SK-N-DZ (cell line): ENCODE measurements around the gene PRKCQ.
"Not testable (repeated sequence)": the region's sequence is repeated elsewhere in the genome, so short reads cannot be mapped to it uniquely, and the experiment has no call there.

Experiments used
- DNase-seq: peaks from one replicate; pipeline ENCODE4 v3.0.0-alpha.2; 2015; ENCODE audit warnings: low spot score

The PRKCQ gene

GRCh38 chr10:6492896-6493295 lies 87.2 kb downstream of the PRKCQ start:
- DNase-seq: no peak

GRCh38 chr10:6491841-6492609 lies 88.1 kb downstream of the PRKCQ start:
- no peak for DNase-seq

DNA sequence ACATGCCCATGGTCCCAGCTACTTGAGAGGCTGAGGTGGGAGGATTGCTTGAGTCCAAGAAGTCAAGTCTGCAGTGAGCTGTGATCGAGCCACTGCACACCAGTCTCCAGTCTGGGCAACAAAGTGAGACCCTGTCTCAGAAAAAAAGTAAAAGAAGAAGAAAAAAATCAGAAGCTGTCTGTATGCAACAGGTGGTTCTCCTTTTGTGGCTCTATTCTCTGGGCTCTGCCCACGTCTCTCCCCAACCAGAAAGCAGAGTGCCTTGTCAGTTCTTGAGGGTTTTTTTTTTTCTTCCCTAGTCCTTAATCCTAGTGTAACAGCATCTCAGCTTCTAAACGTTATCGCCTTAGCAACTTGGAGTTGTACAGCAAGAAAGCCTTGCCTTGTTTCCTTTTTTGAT lies 89.5 kb downstream of the PRKCQ start:
- no peak for DNase-seq

GRCh38 chr10:6487920-6488319 lies 92.2 kb downstream of the PRKCQ start:
- DNase-seq: no peak

DNA sequence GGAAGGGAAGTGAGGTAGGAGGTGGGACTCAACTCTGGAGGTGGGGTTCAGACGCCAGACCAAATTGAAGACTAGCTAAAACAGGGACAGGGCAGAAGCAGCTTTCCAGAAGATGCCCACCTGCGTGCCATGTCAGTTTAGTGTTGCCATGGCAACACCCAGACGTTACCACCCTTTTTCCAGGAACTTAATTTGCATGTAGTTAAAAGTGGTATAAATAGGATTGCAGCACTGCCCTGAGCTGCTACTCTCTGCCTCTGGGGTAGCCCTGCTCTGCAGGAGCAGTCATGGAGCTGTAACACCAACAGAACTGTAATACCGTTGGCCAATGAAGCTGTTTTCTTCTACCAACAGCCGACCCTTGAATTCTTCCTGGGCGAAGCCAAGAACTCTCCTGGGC lies 93.8 kb downstream of the PRKCQ start:
- no peak for DNase-seq

DNA sequence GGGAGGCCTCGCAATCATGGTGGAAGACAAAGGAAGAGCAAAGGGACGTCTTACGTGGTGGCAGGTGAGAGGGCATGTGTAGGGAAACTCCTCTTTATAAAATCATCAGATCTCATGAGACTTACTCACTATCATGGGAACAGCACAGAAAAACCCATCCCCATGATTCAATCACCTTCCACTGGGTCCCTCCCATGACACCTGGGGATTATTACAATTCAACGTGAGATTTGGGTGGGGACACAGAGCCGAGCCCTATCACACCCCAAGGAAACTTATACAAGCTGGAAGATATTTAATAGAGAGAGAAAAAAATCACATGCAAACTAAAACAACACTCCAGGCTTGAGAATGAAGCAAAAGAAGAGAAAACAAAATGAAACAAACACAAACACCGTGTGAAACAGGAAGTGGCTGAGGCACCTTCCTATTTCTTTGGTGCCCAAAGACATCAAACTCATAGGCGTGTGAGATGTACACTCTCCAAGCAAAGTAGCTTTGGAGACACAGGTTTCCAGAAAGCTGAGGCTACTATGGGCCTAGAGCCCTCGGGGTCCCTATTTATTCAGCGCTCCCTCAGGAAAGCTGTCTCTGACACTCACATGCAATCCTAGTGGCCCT lies 97.2 kb downstream of the PRKCQ start:
- DNase-seq: no peak

DNA sequence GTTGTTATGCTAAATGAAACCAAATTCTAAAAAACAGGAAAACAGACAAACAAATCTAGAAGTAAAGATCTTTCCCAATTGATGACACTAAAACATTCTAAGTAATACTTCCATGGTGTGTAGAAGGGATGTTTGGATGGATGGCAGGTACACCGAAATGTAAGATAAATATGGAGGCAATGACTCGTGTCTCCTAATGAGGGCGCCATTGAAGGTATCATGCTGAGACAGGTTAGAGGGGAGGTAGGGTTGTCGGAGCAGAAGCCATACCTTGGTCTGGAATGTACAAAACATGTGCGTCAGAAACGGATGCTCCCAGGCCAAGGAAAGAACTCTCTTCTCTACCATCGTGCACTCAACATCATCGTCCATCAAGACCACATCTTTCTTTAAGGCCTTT lies 101.4 kb downstream of the PRKCQ start:
- no peak for DNase-seq

- no peak for DNase-seq
These were observed 103.1 kb downstream of the PRKCQ start for GRCh38 chr10:6476989-6477388.

DNA sequence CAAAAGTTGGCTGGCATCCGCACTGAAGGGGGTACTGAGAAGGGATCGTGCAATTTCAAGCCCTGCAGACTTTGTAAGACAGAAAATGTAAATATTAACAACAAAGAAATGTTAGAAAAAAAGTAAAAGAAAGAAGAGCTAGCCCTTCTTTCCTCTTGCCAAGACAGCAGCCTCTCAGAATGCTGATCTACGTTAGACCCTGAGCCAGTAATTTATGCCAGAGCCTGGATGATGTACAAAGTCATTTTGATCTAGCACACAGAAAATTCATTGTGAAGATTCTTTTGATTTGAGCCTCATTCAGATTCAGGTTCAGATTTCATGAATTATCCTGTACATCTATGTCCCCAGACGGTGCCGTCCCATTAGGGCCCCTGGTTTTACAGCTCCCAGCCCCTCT lies 105.2 kb downstream of the PRKCQ start:
- DNase-seq: no peak

GRCh38 chr10:6473901-6474370 lies 106.1 kb downstream of the PRKCQ start:
- no peak for DNase-seq

- DNase-seq: no peak
These were observed 106.6 kb downstream of the PRKCQ start for GRCh38 chr10:6473430-6473829.

DNA sequence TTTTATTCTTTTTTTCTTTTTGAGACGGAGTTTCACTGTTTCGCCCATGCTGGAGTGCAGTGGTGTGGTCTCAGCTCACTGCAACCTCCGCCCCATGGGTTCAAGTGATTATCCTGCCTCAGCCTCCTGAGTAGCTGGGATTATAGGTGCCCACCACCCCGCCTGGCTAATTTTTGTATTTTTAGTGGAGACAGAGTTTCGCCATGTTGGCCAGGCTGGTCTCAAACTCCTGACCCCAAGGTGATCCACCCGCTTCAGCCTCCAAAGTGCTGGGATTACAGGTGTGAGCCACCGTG lies 107.4 kb downstream of the PRKCQ start:
- not testable (repeated sequence) for DNase-seq

GRCh38 chr10:6470894-6471618 lies 109.0 kb downstream of the PRKCQ start:
- DNase-seq: no peak

DNA sequence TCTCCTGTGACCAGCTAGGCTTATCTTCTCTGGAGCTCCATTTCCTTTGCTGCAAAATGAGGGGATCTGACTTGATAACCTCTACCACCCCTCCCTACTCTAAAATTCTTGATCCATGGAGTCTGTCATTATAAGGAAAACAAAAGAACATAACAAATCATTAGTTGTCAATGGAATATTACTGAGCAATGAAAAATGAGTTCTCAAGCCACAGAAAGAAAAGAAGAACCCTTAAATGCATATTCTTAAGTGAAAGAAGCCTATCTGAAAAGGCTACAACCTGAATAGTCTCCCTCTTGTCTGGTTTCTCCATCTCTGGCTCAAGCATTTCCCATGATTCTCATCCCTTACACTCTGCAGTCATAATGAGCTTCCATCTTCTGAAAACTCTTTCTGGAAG lies 110.4 kb downstream of the PRKCQ start:
- no peak for DNase-seq

- no peak for DNase-seq
These were observed 114.0 kb downstream of the PRKCQ start for GRCh38 chr10:6465854-6466601.

DNA sequence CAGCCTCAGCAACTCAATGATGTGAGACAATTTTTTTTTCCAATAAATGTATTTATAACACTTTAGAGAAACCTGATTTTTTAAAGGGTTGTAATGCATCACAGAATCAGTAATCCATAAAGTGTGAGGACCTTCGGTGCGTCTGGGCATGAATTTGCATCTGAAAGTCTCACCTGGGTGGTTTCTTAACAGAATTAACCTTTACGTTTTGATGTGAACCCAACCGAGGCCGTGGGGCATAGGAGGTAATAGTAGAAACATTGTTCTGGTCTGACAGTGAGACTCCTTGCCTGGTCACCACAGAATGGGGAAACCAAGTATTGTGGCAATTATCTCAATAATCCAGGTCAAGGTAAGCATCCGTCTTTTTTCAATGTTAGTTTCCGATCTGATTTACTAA lies 114.6 kb downstream of the PRKCQ start:
- DNase-seq: no peak

GRCh38 chr10:6464862-6465430 lies 115.1 kb downstream of the PRKCQ start:
- no peak for DNase-seq

DNA sequence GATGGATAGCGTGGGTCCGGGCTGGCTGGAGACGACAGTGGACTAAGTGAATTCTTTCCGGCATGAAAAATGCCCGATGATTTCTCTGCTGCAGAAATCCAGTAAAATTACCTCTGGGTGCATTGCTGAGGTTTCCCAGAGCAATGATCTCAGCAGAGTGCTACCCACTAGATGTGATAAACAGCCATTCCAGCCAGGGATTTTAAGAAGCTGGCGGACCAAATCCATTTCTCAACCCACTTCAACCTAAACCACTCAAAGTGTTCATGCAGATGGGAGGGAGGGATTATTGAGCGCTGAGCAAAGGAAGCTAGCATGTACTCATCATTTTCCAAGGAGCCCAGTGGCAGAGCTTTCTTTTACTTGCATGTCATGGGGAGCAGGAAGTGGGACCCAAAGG lies 116.7 kb downstream of the PRKCQ start:
- DNase-seq: no peak

- DNase-seq: no peak
These were observed 118.1 kb downstream of the PRKCQ start for GRCh38 chr10:6461961-6462360.

GRCh38 chr10:6460861-6461409 lies 119.1 kb downstream of the PRKCQ start:
- no peak for DNase-seq

GRCh38 chr10:6458814-6459213 lies 121.3 kb downstream of the PRKCQ start:
- no peak for DNase-seq

DNA sequence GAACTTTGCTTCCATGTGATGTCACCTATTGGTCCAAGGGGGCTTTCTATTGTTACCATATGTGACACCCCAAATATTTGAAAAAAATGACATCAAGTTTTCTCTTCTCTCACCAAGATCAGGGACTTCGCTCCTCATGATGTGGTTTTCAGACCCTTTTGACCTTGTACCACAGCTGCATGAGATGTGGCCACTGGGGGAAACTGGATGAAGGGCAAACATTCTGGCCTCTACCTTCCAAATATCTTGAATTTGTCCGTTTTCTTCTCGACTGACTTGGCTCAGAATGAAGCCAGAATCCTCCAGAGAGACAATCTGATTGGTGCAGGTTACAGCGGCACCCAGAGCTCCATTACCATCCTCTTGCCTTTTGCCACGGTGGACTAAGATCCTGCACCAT lies 122.7 kb downstream of the PRKCQ start:
- DNase-seq: no peak
